ENCODE data around the gene VEGFA. TPM values are rescaled to one million over a fixed set of nuclear protein-coding genes. Genes with fewer than 3 reads are reported as not detected.

Gene VEGFA
- polyA plus RNA-seq, 2 of the 4 experiments (the other 2 are of a cell fraction): 35.8 to 83.7 TPM

DNA sequence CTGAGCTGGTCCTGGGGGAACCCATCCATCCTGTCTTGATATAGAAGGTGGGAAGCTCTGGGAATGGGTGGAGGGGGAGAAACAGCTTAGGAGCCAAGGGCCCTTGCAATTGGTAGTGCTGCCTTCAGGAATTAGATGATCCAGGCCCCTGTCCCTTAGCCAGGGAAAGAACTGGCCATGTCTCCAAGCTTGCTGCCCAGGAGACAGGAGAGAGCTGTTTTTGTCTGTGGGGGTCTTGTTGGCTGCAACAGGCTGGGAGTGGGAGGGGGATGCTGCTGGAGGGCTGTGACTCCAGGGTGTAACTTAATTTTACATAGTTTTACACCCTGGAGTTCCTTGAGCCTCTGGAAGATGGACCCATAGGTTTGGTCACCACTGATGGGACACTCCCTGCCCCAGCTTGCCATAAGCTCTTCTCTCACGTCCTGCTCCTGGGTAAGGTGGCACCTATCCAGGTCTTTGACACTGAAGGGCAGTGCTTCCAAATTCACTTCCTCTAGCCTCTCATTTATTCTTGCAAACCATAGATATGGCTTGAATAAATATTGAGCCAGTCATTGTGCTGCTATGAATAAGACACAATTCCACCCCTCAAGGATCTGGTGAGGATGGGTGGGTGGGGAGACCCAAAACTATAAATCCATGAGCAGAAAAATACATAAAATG lies 16.8 kb downstream of the VEGFA start:
- 58% methylated on average over 1 of the region's 1 CpG for WGBS (ENCODE audit: missing lambda C conversion rate)
- ATAC-seq (no peak; a peak in 1 of 6 replicates), DNase-seq (ENCODE audit: low read depth in 1 of 2, low spot score in 1 of 2) (no peak), FAIRE-seq (no peak)
- H3K4me1 ChIP-seq: no peaks in the 10 kb centered on the region
- H3K9me3 ChIP-seq: no peaks in the 10 kb centered on the region
- no peak overlapping the region for H3K4me3 ChIP-seq
- POLR2A ChIA-PET: no interaction called here
- no peak overlapping the region for H3K4me2 ChIP-seq
- CTCF ChIA-PET: interaction anchor here (0.6 to 2.4 kb wide), 6 partner anchors 10 to 292 kb away, joined by 3 to 26 read pairs (median 4); partner anchors contain the start of gene VEGFA
- no peak overlapping the region; a peak in 1 of 6 replicates for H3K27ac ChIP-seq
- TF ChIP-seq POLR2AphosphoS2 (conservative IDR thresholded peaks at IDR 0.05; ENCODE audit: low read length): peak; percentile 27; the same call in 1 of the 2 replicates
- TF ChIP-seq ZFP36 (IDR thresholded peaks at IDR 0.05; ENCODE audit: borderline replicate concordance, partially characterized antibody): no peak

DNA sequence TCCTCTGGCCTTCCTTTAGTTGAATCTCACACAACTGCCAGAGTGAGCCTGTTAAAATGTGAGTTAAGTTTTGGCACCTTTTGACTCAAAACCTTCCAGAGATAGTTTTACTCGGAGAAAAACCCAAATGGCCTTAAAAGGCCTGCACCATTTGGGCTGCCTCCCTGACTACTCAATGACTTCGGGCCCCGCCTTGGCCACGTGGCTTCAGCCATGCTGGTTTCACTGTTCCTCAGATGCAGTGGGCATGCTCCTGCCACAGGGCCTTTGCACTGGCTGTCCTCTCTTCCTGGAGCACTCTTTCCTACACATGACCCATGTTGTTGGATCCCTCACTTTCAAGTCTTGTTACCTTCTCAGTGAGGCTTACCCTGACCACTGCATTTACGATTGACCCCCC lies 18.3 kb downstream of the VEGFA start:
- Histone ChIP-seq H3K4me3 (no peak overlapping the region), H3K9me3 (no peaks in the 10 kb centered on the region), H3K27ac (no peak overlapping the region), H3K4me1 (no peaks in the 10 kb centered on the region), H3K4me2 (no peak overlapping the region)
- peak; percentile 38; the same call in 1 of the 2 replicates for TF ChIP-seq KDM1A (IDR thresholded peaks at IDR 0.05; ENCODE audit: low read depth)
- TF ChIP-seq FOXS1 (CRISPR knock-in tag; IDR thresholded peaks at IDR 0.05): no peak
- ATAC-seq (no peak), FAIRE-seq (no peak), DNase-seq (ENCODE audit: low read depth in 1 of 2, low spot score in 1 of 2) (no peak)
- WGBS (ENCODE audit: missing lambda C conversion rate): 88% methylated on average over 5 of the region's 5 CpGs
- ChIA-PET POLR2A (no interaction called here), CTCF (interaction anchor here (1.9 kb wide), 1 partner anchor 18 kb away, joined by 6 read pairs; the partner anchor contains the start of gene VEGFA)

DNA sequence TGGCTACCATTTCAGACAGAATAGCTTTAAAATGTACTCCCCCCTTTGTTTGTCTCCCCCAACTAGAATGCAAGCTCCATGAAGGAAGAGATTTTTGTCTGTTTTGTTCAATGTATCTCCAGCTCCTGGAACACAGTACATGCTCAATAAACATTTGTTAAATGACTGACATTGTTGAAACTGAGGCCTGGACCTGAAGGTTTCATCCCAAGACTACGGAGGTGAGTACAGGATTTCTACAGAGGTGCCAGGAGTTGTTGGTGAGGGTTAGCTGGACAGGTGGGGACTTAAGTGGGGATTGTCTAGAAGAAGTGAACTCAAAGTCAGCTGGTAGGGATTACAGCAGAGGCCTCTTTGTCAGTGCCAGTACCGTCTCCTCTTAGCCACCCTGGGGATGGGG lies 19.4 kb downstream of the VEGFA start:
- no peak; a peak in 1 of 6 replicates for ATAC-seq
- Histone ChIP-seq H3K4me3 (no peak overlapping the region), H3K27ac (no peak overlapping the region), H3K4me1 (no peaks in the 10 kb centered on the region), H3K9me3 (no peaks in the 10 kb centered on the region), H3K4me2 (0 out of 3 replicates have a peak overlapping the region, but pooled peaks have one; percentile 21)
- WGBS (ENCODE audit: missing lambda C conversion rate): 83% methylated on average over 2 of the region's 2 CpGs
- POLR2A ChIA-PET: no interaction called here
- FAIRE-seq: no peak
- DNase-seq (ENCODE audit: low read depth in 1 of 2, low spot score in 1 of 2): no peak
- CTCF ChIA-PET: interaction anchor here (1.2 to 1.9 kb wide), 2 partner anchors 19 to 26 kb away, joined by 3 to 6 read pairs; partner anchors contain the start of gene VEGFA
- TF ChIP-seq JUN (IDR thresholded peaks at IDR 0.05) (no peak), BHLHE40 (IDR thresholded peaks at IDR 0.05; ENCODE audit: low read depth, low read length) (no peak), RNF2 (IDR thresholded peaks at IDR 0.05; ENCODE audit: borderline replicate concordance, low read depth) (no peak), HOXA7 (CRISPR knock-in tag; IDR thresholded peaks at IDR 0.05) (no peak), HOXB13 (CRISPR knock-in tag; IDR thresholded peaks at IDR 0.05; ENCODE audit: low read depth) (no peak), TP53 (CRISPR knock-in tag; IDR thresholded peaks at IDR 0.05) (no peak), CHD4 (IDR thresholded peaks at IDR 0.05; ENCODE audit: borderline replicate concordance) (no peak), ESRRA (IDR thresholded peaks at IDR 0.05; ENCODE audit: borderline replicate concordance, low read length) (no peak), RARB (CRISPR knock-in tag; IDR thresholded peaks at IDR 0.05) (no peak), ZSCAN20 (CRISPR knock-in tag; IDR thresholded peaks at IDR 0.05) (no peak), SREBF2 (IDR thresholded peaks at IDR 0.05) (no peak), TFCP2L1 (CRISPR knock-in tag; IDR thresholded peaks at IDR 0.05) (no peak), FOSB (CRISPR knock-in tag; IDR thresholded peaks at IDR 0.05) (no peak), NR3C1 (IDR thresholded peaks at IDR 0.05) (no peak), PHF8 (IDR thresholded peaks at IDR 0.05; ENCODE audit: borderline replicate concordance, low read depth) (no peak)
- TF ChIP-seq, protein P1, sequence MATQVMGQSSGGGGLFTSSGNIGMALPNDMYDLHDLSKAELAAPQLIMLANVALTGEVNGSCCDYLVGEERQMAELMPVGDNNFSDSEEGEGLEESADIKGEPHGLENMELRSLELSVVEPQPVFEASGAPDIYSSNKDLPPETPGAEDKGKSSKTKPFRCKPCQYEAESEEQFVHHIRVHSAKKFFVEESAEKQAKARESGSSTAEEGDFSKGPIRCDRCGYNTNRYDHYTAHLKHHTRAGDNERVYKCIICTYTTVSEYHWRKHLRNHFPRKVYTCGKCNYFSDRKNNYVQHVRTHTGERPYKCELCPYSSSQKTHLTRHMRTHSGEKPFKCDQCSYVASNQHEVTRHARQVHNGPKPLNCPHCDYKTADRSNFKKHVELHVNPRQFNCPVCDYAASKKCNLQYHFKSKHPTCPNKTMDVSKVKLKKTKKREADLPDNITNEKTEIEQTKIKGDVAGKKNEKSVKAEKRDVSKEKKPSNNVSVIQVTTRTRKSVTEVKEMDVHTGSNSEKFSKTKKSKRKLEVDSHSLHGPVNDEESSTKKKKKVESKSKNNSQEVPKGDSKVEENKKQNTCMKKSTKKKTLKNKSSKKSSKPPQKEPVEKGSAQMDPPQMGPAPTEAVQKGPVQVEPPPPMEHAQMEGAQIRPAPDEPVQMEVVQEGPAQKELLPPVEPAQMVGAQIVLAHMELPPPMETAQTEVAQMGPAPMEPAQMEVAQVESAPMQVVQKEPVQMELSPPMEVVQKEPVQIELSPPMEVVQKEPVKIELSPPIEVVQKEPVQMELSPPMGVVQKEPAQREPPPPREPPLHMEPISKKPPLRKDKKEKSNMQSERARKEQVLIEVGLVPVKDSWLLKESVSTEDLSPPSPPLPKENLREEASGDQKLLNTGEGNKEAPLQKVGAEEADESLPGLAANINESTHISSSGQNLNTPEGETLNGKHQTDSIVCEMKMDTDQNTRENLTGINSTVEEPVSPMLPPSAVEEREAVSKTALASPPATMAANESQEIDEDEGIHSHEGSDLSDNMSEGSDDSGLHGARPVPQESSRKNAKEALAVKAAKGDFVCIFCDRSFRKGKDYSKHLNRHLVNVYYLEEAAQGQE (IDR thresholded peaks at IDR 0.05): no peak
- TF ChIP-seq, protein P2, sequence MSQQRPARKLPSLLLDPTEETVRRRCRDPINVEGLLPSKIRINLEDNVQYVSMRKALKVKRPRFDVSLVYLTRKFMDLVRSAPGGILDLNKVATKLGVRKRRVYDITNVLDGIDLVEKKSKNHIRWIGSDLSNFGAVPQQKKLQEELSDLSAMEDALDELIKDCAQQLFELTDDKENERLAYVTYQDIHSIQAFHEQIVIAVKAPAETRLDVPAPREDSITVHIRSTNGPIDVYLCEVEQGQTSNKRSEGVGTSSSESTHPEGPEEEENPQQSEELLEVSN (IDR thresholded peaks at IDR 0.05; ENCODE audit: borderline replicate concordance, low read depth): no peak
- TF ChIP-seq, protein P3, sequence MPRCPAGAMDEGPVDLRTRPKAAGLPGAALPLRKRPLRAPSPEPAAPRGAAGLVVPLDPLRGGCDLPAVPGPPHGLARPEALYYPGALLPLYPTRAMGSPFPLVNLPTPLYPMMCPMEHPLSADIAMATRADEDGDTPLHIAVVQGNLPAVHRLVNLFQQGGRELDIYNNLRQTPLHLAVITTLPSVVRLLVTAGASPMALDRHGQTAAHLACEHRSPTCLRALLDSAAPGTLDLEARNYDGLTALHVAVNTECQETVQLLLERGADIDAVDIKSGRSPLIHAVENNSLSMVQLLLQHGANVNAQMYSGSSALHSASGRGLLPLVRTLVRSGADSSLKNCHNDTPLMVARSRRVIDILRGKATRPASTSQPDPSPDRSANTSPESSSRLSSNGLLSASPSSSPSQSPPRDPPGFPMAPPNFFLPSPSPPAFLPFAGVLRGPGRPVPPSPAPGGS (IDR thresholded peaks at IDR 0.05): no peak

Measured in A549 (cell line).